COR-L47 (cell line): ENCODE data around the gene GFOD1.
"Not testable (repeated sequence)": the region's sequence is repeated elsewhere in the genome, so short reads cannot be mapped to it uniquely, and the experiment has no call there.

ENCODE experiments used
- DNase-seq: peaks from one replicate; lab custom pipeline; 2025; lab: John Stamatoyannopoulos, UW

GFOD1 gene

DNA sequence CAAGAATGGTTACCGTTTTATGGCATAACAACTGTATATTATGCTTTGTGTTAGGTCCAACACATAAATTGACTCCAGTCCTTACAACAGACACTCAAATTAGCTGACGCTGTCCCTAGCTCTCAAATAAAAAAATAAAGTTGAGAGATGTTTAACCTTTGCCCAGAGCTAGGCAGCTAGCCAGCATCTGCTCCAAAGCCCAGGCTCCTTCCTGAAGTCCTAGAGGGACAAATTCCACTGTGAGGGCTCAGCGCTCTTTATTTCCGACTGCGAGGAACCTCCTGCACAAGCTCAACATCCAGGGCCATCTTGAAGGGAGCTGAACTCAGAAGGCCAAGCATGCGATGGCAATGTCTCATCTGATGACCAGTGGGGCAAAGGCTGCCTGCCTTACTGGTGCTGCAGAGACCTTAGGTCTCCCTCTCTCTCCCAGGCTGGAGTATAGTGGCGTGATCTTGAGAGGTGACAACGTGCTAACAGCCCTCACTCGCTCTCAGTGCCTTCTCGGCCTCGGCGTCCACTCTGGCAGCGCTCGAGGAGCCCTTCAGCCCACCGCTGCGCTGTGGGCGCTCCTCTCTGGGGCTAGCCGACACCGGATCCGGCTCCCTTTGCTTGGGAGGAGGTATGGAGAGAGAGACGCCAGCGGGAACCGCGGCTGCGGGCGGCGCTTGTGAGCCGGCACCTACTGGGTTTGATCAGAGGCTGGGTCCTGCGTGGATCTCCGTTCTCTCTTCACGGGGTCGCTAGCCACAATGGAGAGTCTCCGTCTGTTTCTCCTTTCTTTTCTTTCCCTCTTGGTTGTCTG is 24.7 kb upstream of the GFOD1 start:
- DNase-seq, result no peak

DNA sequence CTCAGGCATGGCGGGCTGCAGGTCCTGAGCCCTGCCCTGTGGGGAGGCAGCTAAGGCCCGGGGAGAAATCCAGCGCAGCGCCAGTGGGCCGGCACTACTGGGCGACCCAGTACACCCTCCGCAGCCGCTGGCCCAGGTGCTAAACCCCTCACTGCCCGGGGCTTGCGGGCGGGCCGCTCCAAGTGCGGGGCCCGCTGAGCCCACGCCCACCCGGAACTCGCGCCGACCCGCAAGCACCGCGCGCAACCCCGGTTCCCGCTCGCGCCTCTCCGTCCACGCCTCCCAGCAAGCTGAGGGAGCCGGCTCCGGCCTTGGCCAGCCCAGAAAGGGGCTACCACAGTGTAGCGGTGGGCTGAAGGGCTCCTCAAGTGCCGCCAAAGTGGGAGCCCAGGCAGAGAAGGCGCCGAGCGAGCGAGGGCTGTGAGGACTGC is 23.8 kb upstream of the GFOD1 start:
- DNase-seq, result not testable (repeated sequence)

- not testable (repeated sequence) for DNase-seq
These were observed 23.0 kb upstream of the GFOD1 start for GRCh38 chr6:13510433-13510832.

GRCh38 chr6:13508711-13509705 is 21.6 kb upstream of the GFOD1 start:
- DNase-seq, result no peak

GRCh38 chr6:13507306-13507860 is 20.0 kb upstream of the GFOD1 start:
- DNase-seq, result no peak

GRCh38 chr6:13505345-13505734 is 17.9 kb upstream of the GFOD1 start:
- DNase-seq, result no peak

GRCh38 chr6:13504611-13505344 is 17.4 kb upstream of the GFOD1 start:
- DNase-seq, result no peak

DNA sequence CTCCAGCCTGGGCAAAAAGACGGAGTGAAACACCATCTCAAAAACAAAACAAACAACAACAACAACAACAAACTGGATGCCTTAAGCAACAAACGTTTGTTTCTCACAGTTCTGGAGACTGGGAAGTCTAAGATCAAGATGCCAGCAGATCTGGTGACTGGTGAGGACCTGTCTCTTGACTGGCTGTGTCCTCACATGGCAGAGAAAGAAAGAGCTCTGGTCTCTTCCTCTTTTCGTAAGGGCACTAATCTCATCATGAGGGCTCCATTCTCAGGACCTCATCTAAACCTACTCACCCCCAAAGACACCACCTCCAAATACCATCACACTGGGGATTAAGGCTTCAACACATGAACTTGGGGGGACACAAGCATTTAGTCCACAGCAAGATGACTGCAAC is 13.5 kb upstream of the GFOD1 start:
- no peak for DNase-seq

DNA sequence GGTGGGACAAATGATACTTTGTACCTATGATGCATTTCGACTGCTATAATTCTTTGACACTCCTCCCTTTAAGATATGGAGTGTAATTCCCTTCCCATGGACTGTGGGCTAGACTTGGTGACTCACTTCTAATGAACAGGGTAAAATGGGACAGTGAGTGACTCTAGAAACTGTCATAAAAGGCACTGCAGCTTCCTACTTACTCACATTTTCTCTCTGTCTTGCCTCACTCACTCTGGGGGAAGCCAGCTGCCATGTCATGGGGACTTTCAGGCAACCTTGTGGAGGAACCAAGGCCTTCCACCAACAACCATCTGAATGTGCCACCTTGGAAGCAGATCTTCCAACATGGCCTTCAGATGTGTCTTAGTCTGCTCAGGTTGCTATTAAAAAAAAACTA is 12.9 kb upstream of the GFOD1 start:
- DNase-seq, result no peak

DNA sequence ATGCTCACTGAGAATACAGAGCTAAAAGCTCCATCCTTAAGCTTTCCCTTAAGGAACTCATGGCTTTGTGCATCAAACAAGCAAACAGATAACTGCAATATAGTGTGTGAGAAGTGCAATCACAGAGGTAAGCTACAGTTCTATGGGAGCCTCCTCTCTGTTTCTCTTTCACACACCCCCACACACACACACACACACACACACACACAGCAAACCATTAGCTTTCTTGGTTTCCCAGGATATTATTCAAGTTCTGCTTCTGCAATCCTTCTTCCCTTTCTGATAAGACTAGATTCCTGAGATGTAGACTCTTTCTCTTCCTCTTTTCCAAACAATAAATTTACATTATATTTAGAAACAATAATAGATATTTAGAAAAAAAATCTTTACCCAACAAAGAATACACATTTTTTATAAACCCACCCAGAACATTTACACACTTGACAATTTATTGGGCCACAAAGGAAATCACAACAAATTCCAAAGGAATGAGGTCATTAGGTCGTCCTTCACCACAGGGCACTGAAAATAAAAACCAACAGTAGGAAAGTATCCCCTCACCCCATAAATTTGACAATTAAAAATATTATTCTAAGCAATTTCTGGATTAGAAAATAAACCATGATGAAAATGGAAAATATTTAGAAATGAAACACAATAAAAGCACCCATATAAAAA is 9.3 kb upstream of the GFOD1 start:
- no peak for DNase-seq

DNA sequence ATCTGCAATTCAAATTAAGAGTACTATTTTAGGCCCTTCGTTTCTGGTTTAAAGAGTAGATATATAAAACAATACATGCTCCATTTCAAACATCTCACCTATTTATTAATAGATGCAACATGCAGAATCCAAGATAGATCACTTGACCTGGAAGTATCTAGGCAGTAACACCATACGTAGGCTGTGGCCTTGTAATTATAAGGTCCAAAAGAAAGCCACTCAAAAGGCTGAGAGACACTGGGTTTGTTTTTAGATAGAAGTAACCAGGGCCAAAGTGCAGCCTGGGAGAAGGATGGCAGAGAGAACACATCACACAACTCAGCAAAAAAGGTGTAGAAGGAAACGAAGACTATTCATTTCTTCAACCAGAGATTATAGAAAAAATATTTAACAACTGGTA is 8.4 kb upstream of the GFOD1 start:
- no peak for DNase-seq

DNA sequence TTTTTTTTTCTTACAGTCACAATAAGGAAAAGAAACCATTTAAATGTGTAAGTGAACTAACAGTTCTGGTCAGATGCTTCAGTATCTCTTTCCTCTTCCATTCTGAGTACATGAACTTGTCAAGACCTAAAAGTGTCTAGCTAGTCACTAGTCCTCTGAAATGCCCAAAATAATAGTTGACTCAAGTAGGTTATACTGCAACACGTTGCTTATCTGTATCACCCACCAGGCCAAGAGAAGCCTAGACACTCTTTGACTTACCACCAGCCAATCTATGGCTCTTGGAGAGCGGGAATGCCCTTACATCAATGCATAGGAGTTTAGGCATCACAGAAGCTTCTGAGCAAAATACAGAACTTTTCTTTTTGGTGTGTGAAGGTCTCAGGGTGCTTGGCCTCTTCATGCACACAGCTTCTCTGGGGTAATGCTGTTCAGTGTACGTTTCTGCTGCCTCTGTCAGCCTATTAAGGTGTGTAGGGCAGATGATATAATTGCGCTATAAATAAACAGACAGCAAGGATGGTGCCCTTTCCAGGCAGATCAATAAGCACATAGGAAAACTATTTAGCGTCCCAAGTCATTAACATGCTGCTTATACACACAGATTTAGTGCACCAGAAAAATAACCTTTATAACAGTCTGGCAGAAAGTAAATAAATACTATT is 7.8 kb upstream of the GFOD1 start:
- no peak for DNase-seq

DNA sequence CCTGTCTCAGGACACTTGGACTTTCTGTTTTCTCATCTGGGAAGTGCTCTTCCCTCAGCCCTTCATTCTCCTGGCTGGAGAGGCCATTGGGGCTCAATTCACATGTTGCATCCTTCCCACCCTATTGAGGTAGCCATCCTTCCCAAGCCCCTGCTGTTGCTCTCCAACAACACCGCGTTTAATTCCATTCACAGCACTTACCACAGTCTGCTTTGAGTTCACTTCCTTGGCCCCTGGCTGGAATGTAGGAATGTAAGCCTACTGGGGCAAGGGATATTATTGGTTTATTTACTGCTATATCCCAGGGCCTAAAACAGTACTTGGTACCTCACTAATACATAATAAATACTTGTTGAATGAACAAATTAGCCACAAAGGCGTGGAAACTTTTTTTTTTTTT is 6.7 kb upstream of the GFOD1 start:
- DNase-seq, result no peak

DNA sequence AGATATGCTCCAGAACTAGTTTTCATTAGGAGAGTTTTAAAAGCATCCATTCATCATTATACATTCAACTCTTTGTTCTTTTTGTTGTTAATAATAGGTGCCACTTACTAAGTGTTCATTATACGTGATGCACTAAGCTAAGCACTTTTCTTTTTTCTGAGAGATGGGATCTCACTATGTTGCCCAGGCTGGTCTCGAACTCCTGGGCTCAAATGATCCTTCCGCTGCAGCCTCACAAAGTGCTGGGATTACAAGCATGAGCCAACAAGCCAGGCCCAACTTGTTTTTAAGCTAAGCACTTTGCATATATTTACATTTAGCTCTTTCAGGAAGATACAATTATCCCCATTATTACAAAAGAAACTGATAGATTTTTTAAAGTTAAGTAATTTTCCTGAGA is 5.7 kb upstream of the GFOD1 start:
- no peak for DNase-seq

DNA sequence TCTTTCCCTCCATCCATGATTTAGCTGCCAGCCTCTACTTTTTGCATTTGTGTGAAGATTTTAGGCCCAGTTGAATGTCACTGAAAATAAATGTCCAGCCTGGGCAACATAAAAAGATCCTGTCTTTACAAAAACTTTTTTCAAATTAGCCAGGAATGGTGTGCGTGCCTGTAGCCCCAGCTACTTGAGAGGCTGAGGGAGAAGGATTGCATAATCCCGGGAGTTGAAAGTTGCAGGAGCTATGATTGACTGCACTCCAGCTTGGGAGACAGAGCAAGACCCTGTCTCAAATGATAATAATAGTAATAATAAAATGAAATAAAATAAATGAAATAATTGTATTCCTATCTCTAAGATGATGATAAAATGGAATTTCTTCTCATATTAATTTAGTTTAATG is 5.0 kb upstream of the GFOD1 start:
- no peak for DNase-seq

DNA sequence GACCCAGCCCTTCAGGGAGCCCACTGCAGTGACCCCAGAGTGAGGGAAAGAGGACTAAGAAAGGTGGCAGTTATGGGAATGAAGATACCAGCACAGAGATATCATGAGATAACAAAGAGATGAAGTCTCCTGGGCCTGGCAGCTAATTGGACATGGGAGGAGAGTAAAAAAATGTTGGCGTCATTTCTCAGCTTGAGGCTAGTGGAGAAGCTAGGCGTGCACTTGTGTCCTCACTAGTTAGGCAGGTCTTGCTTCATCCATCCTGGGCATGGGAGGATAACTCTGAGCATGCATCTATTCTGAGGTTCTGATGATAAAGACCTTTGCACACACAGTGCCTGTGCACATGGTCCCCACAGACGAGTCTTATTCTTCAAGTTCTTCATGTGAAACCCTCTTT is 4.1 kb upstream of the GFOD1 start:
- DNase-seq, result no peak

DNA sequence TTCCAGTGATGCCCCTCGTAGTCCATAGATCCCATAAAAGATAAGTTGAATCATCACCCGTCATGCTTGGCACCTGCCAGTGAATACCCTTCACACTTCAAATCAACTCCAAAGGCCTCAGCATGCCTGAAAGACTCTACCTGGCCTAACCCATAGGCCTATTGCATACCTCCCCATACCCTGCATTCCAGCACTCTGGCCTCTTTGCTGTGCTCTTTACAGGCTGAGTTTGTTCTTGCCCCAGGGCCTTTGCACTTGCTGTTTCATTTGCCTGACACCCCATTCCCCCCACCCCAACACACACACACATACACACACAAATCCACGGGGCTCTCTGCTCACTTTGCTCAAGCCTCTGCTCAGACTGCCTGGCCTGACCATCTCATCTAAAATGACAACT is 3.0 kb upstream of the GFOD1 start:
- no peak for DNase-seq

DNA sequence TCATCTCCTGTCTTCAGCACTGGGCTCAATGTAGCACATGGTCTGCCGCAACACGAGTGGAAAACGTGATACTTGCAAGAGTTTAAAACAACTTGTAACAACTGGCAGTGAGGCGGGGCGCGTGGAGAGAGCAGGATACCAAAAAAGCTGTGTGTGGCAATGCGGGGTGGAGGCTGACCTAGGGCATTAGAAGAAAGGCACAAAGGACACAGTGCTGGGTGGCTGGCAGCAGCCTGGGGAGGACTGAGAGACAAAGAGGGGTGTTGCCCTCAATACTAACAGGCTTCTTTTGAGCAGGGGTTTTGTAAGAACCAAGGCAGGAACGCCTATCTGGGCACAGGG is 1.5 kb upstream of the GFOD1 start:
- DNase-seq, result no peak

- peak; percentile 58 for DNase-seq
These were observed 855 bp upstream of the GFOD1 start for GRCh38 chr6:13488015-13488895.

DNA sequence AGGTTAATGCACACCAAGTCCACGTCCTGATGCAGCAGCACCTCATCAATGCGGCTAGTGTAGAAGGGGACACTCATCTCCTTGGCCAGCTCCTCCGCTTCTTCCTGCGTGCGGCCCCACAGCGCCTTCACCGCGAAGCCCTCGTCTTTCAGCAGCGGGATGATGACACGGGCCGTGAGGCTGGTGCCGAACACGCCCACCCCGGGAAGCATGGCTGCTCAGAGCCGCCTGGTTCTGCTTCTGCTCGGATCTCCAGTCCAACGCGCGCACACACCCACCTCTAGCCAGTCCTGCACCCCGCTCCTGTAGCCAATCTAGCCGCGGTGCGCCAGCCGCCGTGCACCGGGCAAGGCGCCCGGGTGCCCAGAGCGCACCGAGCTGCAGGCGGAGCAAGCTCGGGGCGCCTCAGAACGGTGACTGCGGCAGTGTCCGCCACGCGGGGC is 700 bp downstream of the GFOD1 start:
- DNase-seq, result peak; percentile 53
